Fibroblast of skin of back (primary cell): ENCODE measurements around the gene SLC6A13.

Experiments used
- DNase-seq: peaks from one replicate; pipeline ENCODE4 v3.0.0-alpha.2; 2013

SLC6A13 gene

GRCh38 chr12:176321-177181 lies 86.1 kb downstream of the SLC6A13 start:
- peak; percentile 84 for DNase-seq

- no peak for DNase-seq
These were observed 86.9 kb downstream of the SLC6A13 start for GRCh38 chr12:175759-176158.

- no peak for DNase-seq
These were observed 87.4 kb downstream of the SLC6A13 start for GRCh38 chr12:175250-175649.

- DNase-seq, result no peak
These were observed 88.0 kb downstream of the SLC6A13 start for GRCh38 chr12:174596-174995.

GRCh38 chr12:174124-174523 lies 88.5 kb downstream of the SLC6A13 start:
- no peak for DNase-seq

- no peak for DNase-seq
These were observed 89.9 kb downstream of the SLC6A13 start for GRCh38 chr12:172732-173161.

- no peak for DNase-seq
These were observed 90.6 kb downstream of the SLC6A13 start for GRCh38 chr12:171743-172676.

GRCh38 chr12:171276-171675 lies 91.4 kb downstream of the SLC6A13 start:
- no peak for DNase-seq
